Suprapubic skin (tissue), 3 donors: Measurements from ENCODE around the gene DHX35.

Experiments
- CTCF ChIP-seq, 2 donors: fragments of 200-600 bp in 1 of 2; fragments of 450-650 bp in 1 of 2; sonication (generic) in 1 of 2; IDR thresholded peaks; one replicate each; pipeline ENCODE4 v1.5.1; 2016 to 2019; ENCODE audit warnings: antibody characterized with exemption in 2 of 2, mild to moderate bottlenecking in 1 of 2, moderate library complexity in 1 of 2
- POLR2AphosphoS5 ChIP-seq, 3 donors: sonication (generic); formaldehyde crosslinking; IDR thresholded peaks; one replicate each; pipeline ENCODE4 v1.6.1; 2017; ENCODE audit warnings: antibody characterized with exemption in 3 of 3

GRCh38 chr20:39041067-39041466, 78.9 kb downstream of the DHX35 start:
- TF ChIP-seq CTCF (IDR thresholded peaks at IDR 0.05), result no peak
- no peak for TF ChIP-seq POLR2AphosphoS5 (IDR thresholded peaks at IDR 0.05)
